Globus pallidus (tissue), 1 donor: ENCODE data around the gene BRINP1.
"Not testable (repeated sequence)": the region's sequence is repeated elsewhere in the genome, so short reads cannot be mapped to it uniquely, and the experiment has no call there.

Experiments
- DNase-seq: peaks from one replicate; pipeline ENCODE4 v3.0.0-alpha.2; 2015; ENCODE audit warnings: low spot score

Gene BRINP1

GRCh38 chr9:119213471-119213870, 155.8 kb downstream of the BRINP1 start:
- no peak for DNase-seq

DNA sequence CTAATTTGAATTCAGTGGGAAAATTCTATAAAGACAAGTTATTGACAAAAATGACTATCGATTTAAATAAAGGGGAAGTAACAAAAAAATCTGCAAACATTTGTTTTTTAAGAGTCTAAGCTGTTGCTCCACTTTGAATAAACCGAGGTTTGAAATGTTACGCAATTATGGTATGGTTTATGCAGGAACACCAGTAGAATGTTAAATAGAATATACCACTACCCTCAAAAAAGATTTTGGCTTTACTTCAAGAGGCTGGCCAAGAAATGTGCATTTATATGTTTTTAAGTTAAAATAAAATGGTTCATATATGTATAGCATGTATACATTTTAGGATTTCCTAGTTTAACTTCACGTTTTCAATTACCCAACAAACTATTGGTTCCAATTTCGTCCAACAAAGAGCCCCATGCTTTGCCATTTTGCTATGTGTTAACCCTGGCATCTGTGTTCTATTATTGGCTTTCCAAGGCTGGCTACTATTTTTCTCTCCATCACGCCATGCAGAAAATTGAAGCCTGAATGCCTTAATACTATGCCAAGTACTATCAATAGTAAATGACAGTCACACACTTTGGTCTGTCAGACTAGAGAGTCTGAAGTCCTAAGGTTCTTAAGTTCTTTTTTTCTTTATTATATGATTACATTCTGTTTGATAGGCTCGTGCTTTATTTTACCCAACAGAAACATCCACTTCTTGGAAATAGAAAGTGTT, 171.2 kb downstream of the BRINP1 start:
- DNase-seq, result no peak

GRCh38 chr9:119195521-119195920, 173.7 kb downstream of the BRINP1 start:
- no peak for DNase-seq

GRCh38 chr9:119185298-119185697, 183.9 kb downstream of the BRINP1 start:
- no peak for DNase-seq

GRCh38 chr9:119184265-119184936, 184.8 kb downstream of the BRINP1 start:
- DNase-seq, result no peak

DNA sequence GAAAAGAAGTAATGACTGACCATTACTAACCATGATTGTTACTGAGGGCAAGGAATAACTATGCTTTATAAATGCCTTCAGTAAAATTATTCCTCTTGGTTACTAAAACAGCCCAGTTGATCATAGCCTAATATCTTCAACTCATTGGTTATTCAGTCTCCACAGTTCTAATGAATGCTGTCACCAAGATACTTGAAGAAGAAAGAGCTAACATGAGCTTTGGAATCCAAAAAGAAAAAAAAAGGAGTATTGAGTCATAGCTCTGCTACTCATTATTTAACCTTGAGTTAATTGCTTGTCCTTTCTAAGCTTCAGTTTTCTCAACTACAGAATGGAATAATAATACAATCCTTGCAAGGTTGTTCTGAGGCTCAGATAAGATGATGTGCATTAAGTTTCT, 187.7 kb downstream of the BRINP1 start:
- DNase-seq, result no peak

DNA sequence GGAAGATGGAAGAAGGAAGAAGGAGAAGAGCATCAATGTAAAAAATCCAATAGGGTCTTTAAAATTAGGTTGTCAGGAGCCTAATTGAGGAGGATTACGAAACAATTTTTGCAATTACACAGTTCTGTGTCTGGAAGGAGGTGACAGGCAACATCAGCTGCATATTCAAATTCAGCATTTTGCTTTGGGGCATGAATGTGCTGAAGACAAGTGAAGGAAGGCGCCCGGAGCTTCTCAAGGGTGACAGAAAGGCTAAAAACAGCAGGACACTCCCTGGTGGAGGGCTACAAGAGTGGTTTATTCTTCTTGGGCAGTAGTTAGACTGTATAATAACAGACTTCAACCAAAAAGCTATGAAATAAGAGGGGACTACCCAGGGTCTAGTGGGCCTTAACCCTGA, 188.3 kb downstream of the BRINP1 start:
- DNase-seq, result no peak

- no peak for DNase-seq
Measured at GRCh38 chr9:119179701-119180100, 189.5 kb downstream of the BRINP1 start.

- peak; percentile 32 for DNase-seq
Measured at GRCh38 chr9:119177196-119177595, 192.0 kb downstream of the BRINP1 start.

DNA sequence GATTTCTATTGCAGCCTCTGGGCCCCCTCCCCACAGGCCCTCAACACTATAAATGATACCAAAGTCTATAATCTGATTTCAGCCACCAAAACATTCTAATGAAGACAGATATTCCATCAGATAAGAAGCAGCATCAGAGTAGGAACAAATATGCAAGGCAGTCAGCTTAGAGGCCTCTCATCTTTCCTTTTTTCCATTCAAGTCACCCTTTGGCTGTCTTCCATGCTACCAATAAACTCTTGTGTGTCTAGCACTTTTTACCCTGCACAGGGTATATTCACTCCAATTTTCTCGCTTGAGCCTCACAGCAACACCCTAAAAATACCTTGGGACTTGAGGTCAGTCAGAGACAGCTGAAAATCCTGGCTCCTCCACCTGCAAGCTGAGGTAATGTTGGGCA, 193.7 kb downstream of the BRINP1 start:
- no peak for DNase-seq

GRCh38 chr9:119169222-119169621, 200.0 kb downstream of the BRINP1 start:
- DNase-seq, result not testable (repeated sequence)

DNA sequence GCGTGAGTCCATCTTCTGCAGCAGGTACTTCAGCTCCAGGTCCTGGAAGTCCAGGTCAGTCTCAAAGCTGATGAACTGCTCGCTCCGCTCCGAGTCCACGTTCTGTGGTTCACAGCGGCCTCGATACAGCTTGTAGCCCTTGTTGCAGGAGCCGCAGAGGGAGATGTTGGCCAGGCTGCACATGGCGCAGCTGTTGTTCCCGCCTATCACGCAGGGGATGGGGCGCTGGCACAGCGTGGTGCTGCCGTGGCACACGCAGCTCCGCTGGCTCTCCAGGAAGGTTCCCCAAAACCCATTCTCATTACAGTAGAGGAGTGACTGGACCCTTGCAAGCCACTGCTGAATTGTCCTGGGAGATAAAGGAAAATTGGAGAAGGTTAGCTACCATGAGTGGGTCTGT, 201.4 kb downstream of the BRINP1 start:
- no peak for DNase-seq

DNA sequence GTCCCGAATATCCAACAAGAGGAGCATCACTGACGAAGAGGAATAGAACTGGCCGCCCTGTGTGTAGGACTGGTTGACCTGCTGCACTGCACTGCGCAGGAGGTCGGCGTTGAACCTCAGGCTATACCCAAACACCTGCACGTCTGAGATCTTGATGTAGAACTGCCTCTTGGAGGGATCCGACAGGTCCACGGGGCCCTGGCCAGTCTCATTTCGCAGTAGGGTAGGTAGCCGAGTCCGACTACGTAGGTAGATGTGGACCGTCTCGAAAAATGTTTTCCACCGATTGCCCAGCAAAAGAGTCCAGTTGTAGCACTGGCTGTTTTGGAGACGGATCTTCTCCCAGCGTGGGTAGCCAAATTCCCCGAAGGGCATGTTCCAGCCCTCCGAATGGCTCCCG, 202.0 kb downstream of the BRINP1 start:
- no peak for DNase-seq

GRCh38 chr9:119166096-119166495, 203.1 kb downstream of the BRINP1 start:
- no peak for DNase-seq

GRCh38 chr9:119165131-119165530, 204.1 kb downstream of the BRINP1 start:
- DNase-seq, result no peak

- DNase-seq, result no peak
Measured at GRCh38 chr9:119164716-119165115, 204.5 kb downstream of the BRINP1 start.

DNA sequence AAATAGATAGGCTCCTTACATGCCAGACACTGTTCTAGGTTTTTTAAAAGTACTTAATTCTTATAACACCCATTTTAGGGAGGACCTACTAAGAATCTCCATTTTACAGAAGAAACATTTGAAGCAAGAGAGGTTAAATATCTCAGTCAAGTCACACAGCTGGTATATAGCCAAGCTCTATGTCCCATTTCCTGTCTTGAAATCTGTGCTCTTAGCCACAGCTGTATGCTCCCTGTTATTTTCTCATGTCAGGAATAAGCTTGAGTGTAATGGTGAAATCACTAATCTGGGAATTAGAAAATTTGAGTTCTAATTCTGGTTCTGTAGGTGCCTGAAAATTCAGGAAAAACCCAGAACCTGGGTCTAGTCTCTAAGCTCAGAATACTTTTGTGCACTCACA, 208.7 kb downstream of the BRINP1 start:
- DNase-seq, result no peak

GRCh38 chr9:119159386-119159785, 209.8 kb downstream of the BRINP1 start:
- no peak for DNase-seq

DNA sequence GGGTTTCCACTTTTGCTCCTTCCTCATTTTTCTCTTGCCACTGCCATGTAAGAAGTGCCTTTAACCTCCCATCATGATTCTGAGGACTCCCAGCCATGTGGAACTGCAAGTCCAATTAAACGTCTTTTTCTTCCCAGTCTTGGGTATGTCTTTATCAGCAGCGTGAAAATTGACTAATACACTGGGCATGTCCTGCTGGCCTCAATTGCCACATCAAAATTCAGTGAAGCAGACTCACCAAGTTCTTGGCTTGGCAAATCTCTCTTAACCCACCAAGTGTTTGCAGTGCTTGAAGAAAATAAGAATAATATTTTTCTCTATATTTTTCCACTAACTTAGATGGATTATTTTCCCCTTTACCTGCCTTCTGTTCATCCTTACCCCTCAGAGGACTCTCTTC, 212.0 kb downstream of the BRINP1 start:
- no peak for DNase-seq

- DNase-seq, result no peak
Measured at GRCh38 chr9:119156354-119156753, 212.9 kb downstream of the BRINP1 start.

- DNase-seq, result no peak
Measured at GRCh38 chr9:119154527-119154926, 214.7 kb downstream of the BRINP1 start.

DNA sequence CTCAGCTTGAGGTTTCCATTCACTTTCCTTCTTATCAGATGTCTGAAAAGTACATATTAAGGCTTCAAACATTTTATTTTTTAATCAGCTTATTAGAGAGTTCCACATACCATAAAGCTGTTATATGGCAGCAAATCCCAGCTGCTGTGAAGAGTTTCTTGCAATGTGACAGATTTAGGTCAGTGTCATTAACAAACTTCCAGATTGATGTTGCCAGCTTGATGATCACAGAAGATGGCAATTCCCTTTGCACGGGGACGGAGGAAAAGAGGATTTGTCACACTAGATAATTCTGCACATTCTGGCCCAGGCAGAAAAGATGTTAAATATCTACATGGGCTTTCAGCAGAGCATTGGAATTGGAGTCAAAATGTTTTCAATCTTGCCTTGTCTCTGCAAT, 215.8 kb downstream of the BRINP1 start:
- no peak for DNase-seq

DNA sequence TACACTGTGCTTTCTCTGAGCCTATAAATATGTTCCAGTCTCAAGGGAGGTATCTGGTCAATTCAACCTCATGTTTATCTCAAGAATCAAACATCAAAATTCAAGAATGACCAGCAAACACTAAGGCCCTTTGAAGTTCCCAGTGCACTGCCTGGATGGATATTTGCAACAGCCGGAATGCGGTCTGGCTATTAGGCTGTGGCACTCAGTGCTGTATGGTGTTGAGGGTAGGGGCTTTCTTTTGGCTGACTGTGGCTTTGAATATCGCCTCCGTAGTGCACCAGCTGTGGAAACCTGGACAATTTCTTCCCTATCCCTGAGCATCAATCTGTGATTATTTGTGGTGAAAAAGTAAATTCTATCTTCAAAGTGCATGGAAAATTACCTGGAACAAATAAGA, 220.4 kb downstream of the BRINP1 start:
- DNase-seq, result no peak

DNA sequence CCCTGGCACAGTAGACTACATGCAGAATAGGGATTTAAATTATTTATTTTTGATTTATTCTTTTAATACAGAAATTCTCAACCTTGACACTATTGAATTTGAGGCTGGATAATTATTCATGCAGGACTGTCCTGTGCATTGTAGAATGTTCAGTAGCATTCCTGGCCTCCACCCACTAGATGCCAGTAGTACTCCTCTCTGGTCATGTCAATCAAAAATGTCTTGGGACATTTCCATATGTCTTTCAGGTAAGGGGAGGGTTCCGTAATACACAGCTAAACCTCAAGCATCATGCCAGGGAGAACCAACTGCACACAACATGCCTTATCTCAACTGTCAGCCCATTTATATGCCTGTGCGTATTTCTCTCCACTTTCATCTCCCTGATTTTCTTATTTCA, 231.8 kb downstream of the BRINP1 start:
- DNase-seq, result no peak
